ENCODE data around the gene TYROBP.
"Not testable (repeated sequence)": the region's sequence is repeated elsewhere in the genome, so short reads cannot be mapped to it uniquely, and the experiment has no call there.

TYROBP gene

GRCh38 chr19:35882114-35882832 is 25.8 kb downstream of the TYROBP start:
- H3K4me3 Mint-ChIP-seq, result no peak overlapping the region

GRCh38 chr19:35879770-35880317 is 28.3 kb downstream of the TYROBP start:
- Mint-ChIP-seq H3K27ac (peak overlapping the region; percentile 50), H3K4me1 (ENCODE audit: low read depth) (peaks cover 9% of the 10 kb centered on the region), H3K9me3 (no peaks in the 10 kb centered on the region), H3K4me3 (no peak overlapping the region), H3K36me3 (ENCODE audit: low read depth) (no peaks in the 10 kb centered on the region), H3K27me3 (peaks cover 26% of the 10 kb centered on the region)
- DNase-seq, result peak; percentile 84

More at GRCh38 chr19:35882114-35882832, 25.8 kb downstream of the TYROBP start:
- peaks cover 19% of the 10 kb centered on the region for H3K36me3 Mint-ChIP-seq (ENCODE audit: low read depth)
- peaks cover 21% of the 10 kb centered on the region for H3K27me3 Mint-ChIP-seq
- H3K4me1 Mint-ChIP-seq (ENCODE audit: low read depth), result peaks cover 9% of the 10 kb centered on the region
- no peak overlapping the region for H3K27ac Mint-ChIP-seq
- DNase-seq, result no peak
- H3K9me3 Mint-ChIP-seq, result no peaks in the 10 kb centered on the region

GRCh38 chr19:35879068-35879467 is 29.0 kb downstream of the TYROBP start:
- no peak for DNase-seq
- Mint-ChIP-seq H3K27ac (no peak overlapping the region), H3K27me3 (peaks cover 26% of the 10 kb centered on the region), H3K4me1 (ENCODE audit: low read depth) (peaks cover 9% of the 10 kb centered on the region), H3K36me3 (ENCODE audit: low read depth) (no peaks in the 10 kb centered on the region), H3K4me3 (no peak overlapping the region), H3K9me3 (no peaks in the 10 kb centered on the region)

- Mint-ChIP-seq H3K27me3 (peaks cover 50% of the 10 kb centered on the region), H3K36me3 (ENCODE audit: low read depth) (no peaks in the 10 kb centered on the region), H3K4me1 (ENCODE audit: low read depth) (peaks cover 9% of the 10 kb centered on the region)
Observed at GRCh38 chr19:35874392-35874930, 33.6 kb downstream of the TYROBP start.

GRCh38 chr19:35872180-35872579 is 35.9 kb downstream of the TYROBP start:
- H3K9me3 Mint-ChIP-seq, result no peaks in the 10 kb centered on the region
- no peak for DNase-seq
- H3K27ac Mint-ChIP-seq, result no peak overlapping the region
- no peaks in the 10 kb centered on the region for H3K36me3 Mint-ChIP-seq (ENCODE audit: low read depth)
- H3K4me1 Mint-ChIP-seq (ENCODE audit: low read depth), result peaks cover 14% of the 10 kb centered on the region
- H3K4me3 Mint-ChIP-seq, result no peak overlapping the region
- H3K27me3 Mint-ChIP-seq, result peaks cover 53% of the 10 kb centered on the region

More at GRCh38 chr19:35874392-35874930, 33.6 kb downstream of the TYROBP start:
- DNase-seq, result no peak
- H3K27ac Mint-ChIP-seq, result no peak overlapping the region
- no peak overlapping the region for H3K4me3 Mint-ChIP-seq
- H3K9me3 Mint-ChIP-seq, result no peaks in the 10 kb centered on the region

GRCh38 chr19:35871611-35872010 is 36.5 kb downstream of the TYROBP start:
- H3K4me1 Mint-ChIP-seq (ENCODE audit: low read depth), result peaks cover 14% of the 10 kb centered on the region
- no peaks in the 10 kb centered on the region for H3K9me3 Mint-ChIP-seq
- H3K4me3 Mint-ChIP-seq, result no peak overlapping the region
- no peaks in the 10 kb centered on the region for H3K36me3 Mint-ChIP-seq (ENCODE audit: low read depth)
- peaks cover 55% of the 10 kb centered on the region for H3K27me3 Mint-ChIP-seq
- no peak for DNase-seq
- no peak overlapping the region for H3K27ac Mint-ChIP-seq

- H3K27ac Mint-ChIP-seq, result no peak overlapping the region
- no peak for DNase-seq
- H3K4me1 Mint-ChIP-seq (ENCODE audit: low read depth), result peaks cover 14% of the 10 kb centered on the region
- no peak overlapping the region for H3K4me3 Mint-ChIP-seq
- no peaks in the 10 kb centered on the region for H3K9me3 Mint-ChIP-seq
- peaks cover 55% of the 10 kb centered on the region for H3K27me3 Mint-ChIP-seq
- H3K36me3 Mint-ChIP-seq (ENCODE audit: low read depth), result no peaks in the 10 kb centered on the region
Observed at GRCh38 chr19:35870798-35871197, 37.3 kb downstream of the TYROBP start.

- Mint-ChIP-seq H3K4me1 (ENCODE audit: low read depth) (peaks cover 14% of the 10 kb centered on the region), H3K27me3 (peaks cover 60% of the 10 kb centered on the region), H3K4me3 (peak overlapping the region; percentile 74), H3K27ac (peak overlapping the region; percentile 80)
- not testable (repeated sequence) for DNase-seq; H3K36me3 Mint-ChIP-seq (ENCODE audit: low read depth); H3K9me3 Mint-ChIP-seq
Observed at GRCh38 chr19:35870124-35870736, 37.9 kb downstream of the TYROBP start.

- H3K4me3 Mint-ChIP-seq, result peak overlapping the region; percentile 74
- peak; percentile 86 for DNase-seq
- H3K27me3 Mint-ChIP-seq, result peaks cover 64% of the 10 kb centered on the region
- peaks cover 14% of the 10 kb centered on the region for H3K4me1 Mint-ChIP-seq (ENCODE audit: low read depth)
- H3K36me3 Mint-ChIP-seq (ENCODE audit: low read depth), result no peaks in the 10 kb centered on the region
- H3K27ac Mint-ChIP-seq, result peak overlapping the region; percentile 80
- no peaks in the 10 kb centered on the region for H3K9me3 Mint-ChIP-seq
Observed at GRCh38 chr19:35869327-35870123, 38.6 kb downstream of the TYROBP start.

- Mint-ChIP-seq H3K27me3 (peaks cover 62% of the 10 kb centered on the region), H3K4me3 (peak overlapping the region; percentile 45), H3K9me3 (no peaks in the 10 kb centered on the region), H3K36me3 (ENCODE audit: low read depth) (no peaks in the 10 kb centered on the region), H3K27ac (no peak overlapping the region), H3K4me1 (ENCODE audit: low read depth) (peaks cover 14% of the 10 kb centered on the region)
- peak; percentile 47 for DNase-seq
Observed at GRCh38 chr19:35868823-35869326, 39.2 kb downstream of the TYROBP start.

GRCh38 chr19:35868172-35868822 is 39.8 kb downstream of the TYROBP start, which contains the start of gene APLP1:
Gene APLP1 (plus strand): TSS chr19:35868574. CDS start chr19:35868637, 63 bp downstream.
- peaks cover 14% of the 10 kb centered on the region for H3K4me1 Mint-ChIP-seq (ENCODE audit: low read depth)
- H3K9me3 Mint-ChIP-seq, result no peaks in the 10 kb centered on the region
- no peaks in the 10 kb centered on the region for H3K36me3 Mint-ChIP-seq (ENCODE audit: low read depth)
- no peak within 1 kb of the TSS for H3K27ac Mint-ChIP-seq
- peak; percentile 85 for DNase-seq
- H3K27me3 Mint-ChIP-seq, result peaks cover 58% of the 10 kb centered on the region
- peak within 1 kb of the TSS; percentile 45 for H3K4me3 Mint-ChIP-seq

- DNase-seq, result no peak
- Mint-ChIP-seq H3K36me3 (ENCODE audit: low read depth) (no peaks in the 10 kb centered on the region), H3K27me3 (peaks cover 70% of the 10 kb centered on the region), H3K4me1 (ENCODE audit: low read depth) (peaks cover 4% of the 10 kb centered on the region), H3K9me3 (no peaks in the 10 kb centered on the region), H3K27ac (no peak overlapping the region), H3K4me3 (no peak overlapping the region)
Observed at GRCh38 chr19:35863018-35863417, 45.1 kb downstream of the TYROBP start.

GRCh38 chr19:35862528-35862927 is 45.6 kb downstream of the TYROBP start:
- H3K27me3 Mint-ChIP-seq, result peaks cover 70% of the 10 kb centered on the region
- H3K4me1 Mint-ChIP-seq (ENCODE audit: low read depth), result peaks cover 4% of the 10 kb centered on the region
- no peaks in the 10 kb centered on the region for H3K36me3 Mint-ChIP-seq (ENCODE audit: low read depth)
- H3K4me3 Mint-ChIP-seq, result no peak overlapping the region
- H3K9me3 Mint-ChIP-seq, result no peaks in the 10 kb centered on the region
- DNase-seq, result no peak
- H3K27ac Mint-ChIP-seq, result no peak overlapping the region

All from activated T-cell treated with anti-CD3 and anti-CD28 coated beads, Interleukin-2, amount 50 U/mL, for 24 hours (primary cell).